SK-N-SH treated with all-trans-retinoic acid at 6 μM for 48 hours (cell line): Measurements from ENCODE around the gene PPFIA1.

Experiments used
- ATAC-seq: fragments of 200-7000 bp; cut with Tn5 transposase; 3 replicates; pipeline ENCODE4 v1.9.1; 2020; ENCODE audit warnings: mild to moderate bottlenecking, moderate library complexity
- ARNTL ChIP-seq: fragments of 450-650 bp; formaldehyde crosslinking; IDR thresholded peaks from 2 replicates; pipeline ENCODE4 v1.5.0; 2020; ENCODE audit warnings: low read depth, mild to moderate bottlenecking, moderate library complexity, borderline replicate concordance
- BACH2 ChIP-seq: fragments of 250-450 bp; sonication (Bioruptor Pico); IDR thresholded peaks from 2 replicates; pipeline ENCODE4 v1.9.0; 2021; ENCODE audit warnings: mild to moderate bottlenecking, borderline replicate concordance
- CREB5 ChIP-seq: fragments of 250-450 bp; sonication (Bioruptor Pico); IDR thresholded peaks from 2 replicates; pipeline ENCODE4 v1.5.1; 2020; ENCODE audit warnings: low read depth, mild to moderate bottlenecking, moderate library complexity
- CSDC2 ChIP-seq: fragments of 250-450 bp; sonication (Bioruptor Pico); IDR thresholded peaks from 2 replicates; pipeline ENCODE4 v1.5.0; 2020; ENCODE audit warnings: mild to moderate bottlenecking, moderate library complexity
- CSRNP3 ChIP-seq: fragments of 250-450 bp; sonication (Bioruptor Pico); IDR thresholded peaks from 2 replicates; pipeline ENCODE4 v1.5.1; 2021; ENCODE audit warnings: mild to moderate bottlenecking, moderate library complexity
- ESRRG ChIP-seq: fragments of 250-450 bp; sonication (Bioruptor Pico); IDR thresholded peaks from 2 replicates; pipeline ENCODE4 v1.6.1; 2021; ENCODE audit warnings: mild to moderate bottlenecking
- GLIS3 ChIP-seq: fragments of 250-450 bp; sonication (Bioruptor Pico); IDR thresholded peaks from 2 replicates; pipeline ENCODE4 v1.5.0; 2020; ENCODE audit warnings: mild to moderate bottlenecking, moderate library complexity
- ISL1 ChIP-seq: fragments of 250-450 bp; sonication (Bioruptor Pico); IDR thresholded peaks from 2 replicates; pipeline ENCODE4 v2.1.2; 2022; ENCODE audit warnings: mild to moderate bottlenecking, moderate library complexity
- PATZ1 ChIP-seq: fragments of 250-450 bp; sonication (Bioruptor Pico); IDR thresholded peaks from 2 replicates; pipeline ENCODE4 v1.8.0; 2020; ENCODE audit warnings: mild to moderate bottlenecking, moderate library complexity, borderline replicate concordance
- RARB ChIP-seq: fragments of 250-450 bp; sonication (Bioruptor Pico); IDR thresholded peaks from 2 replicates; pipeline ENCODE4 v1.8.0; 2021; ENCODE audit warnings: mild to moderate bottlenecking, moderate library complexity
- TCF4 ChIP-seq: fragments of 250-450 bp; sonication (Bioruptor Pico); IDR thresholded peaks from 2 replicates; pipeline ENCODE4 v1.8.0; 2021; ENCODE audit warnings: mild to moderate bottlenecking, moderate library complexity, borderline replicate concordance
- TOX ChIP-seq: fragments of 250-450 bp; sonication (Bioruptor Pico); IDR thresholded peaks from 2 replicates; pipeline ENCODE4 v1.8.0; 2021; ENCODE audit warnings: mild to moderate bottlenecking, moderate library complexity, borderline replicate concordance
- ZC3H10 ChIP-seq: fragments of 250-450 bp; sonication (Bioruptor Pico); IDR thresholded peaks from 2 replicates; pipeline ENCODE4 v1.5.1; 2021; ENCODE audit warnings: mild to moderate bottlenecking, moderate library complexity
- ZFP3 ChIP-seq: fragments of 250-450 bp; sonication (Bioruptor Pico); IDR thresholded peaks from 2 replicates; pipeline ENCODE4 v1.5.0; 2020; ENCODE audit warnings: mild to moderate bottlenecking, moderate library complexity
- ZFP30 ChIP-seq: fragments of 450-650 bp; formaldehyde crosslinking; IDR thresholded peaks from 2 replicates; pipeline ENCODE4 v1.5.0; 2022; ENCODE audit warnings: mild to moderate bottlenecking, moderate library complexity
- ZNF565 ChIP-seq: fragments of 450-650 bp; formaldehyde crosslinking; conservative IDR thresholded peaks from 2 replicates; pipeline ENCODE4 v1.5.0; 2020; ENCODE audit warnings: low read depth, mild to moderate bottlenecking, moderate library complexity
- ZNF70 ChIP-seq: fragments of 450-650 bp; formaldehyde crosslinking; IDR thresholded peaks from 2 replicates; pipeline ENCODE4 v1.5.0; 2020; ENCODE audit warnings: mild to moderate bottlenecking, moderate library complexity
- TF ChIP-seq, protein P1 (sequence below): fragments of 250-450 bp; sonication (Bioruptor Pico); IDR thresholded peaks from 2 replicates; pipeline ENCODE4 v1.8.0; 2021; ENCODE audit warnings: low read depth, mild to moderate bottlenecking, moderate library complexity, borderline replicate concordance
- TF ChIP-seq, protein P2 (sequence below): fragments of 250-450 bp; sonication (Bioruptor Pico); IDR thresholded peaks from 2 replicates; pipeline ENCODE4 v1.5.0; 2020; ENCODE audit warnings: mild to moderate bottlenecking, moderate library complexity

Gene PPFIA1

GRCh38 chr11:70312401-70313357, 42.2 kb downstream of the PPFIA1 start (continued):
- no peak for TF ChIP-seq CSDC2 (CRISPR knock-in tag)
- TF ChIP-seq, all 23 proteins: peak for 0

DNA sequence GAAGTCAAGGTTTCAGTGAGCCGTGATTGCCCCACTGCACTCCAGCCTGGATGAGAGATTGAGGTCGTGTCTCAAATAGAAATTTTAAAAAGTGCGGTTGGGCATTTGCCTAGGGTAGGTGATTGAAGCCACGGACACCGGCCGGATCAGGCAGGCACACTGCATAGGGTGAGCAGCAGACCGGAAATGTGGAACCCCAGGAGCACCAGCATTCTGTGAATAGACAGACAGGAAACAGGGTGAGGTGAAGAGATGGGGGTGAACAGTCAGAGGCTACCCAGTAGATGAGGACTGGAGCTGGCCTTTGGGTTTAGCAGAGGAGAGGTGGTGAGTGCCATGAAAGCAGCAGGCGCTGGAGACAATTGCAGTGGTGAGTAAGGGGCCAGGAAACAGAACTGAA, 43.5 kb downstream of the PPFIA1 start:
- TF ChIP-seq ZNF70 (CRISPR knock-in tag), result no peak
- TF ChIP-seq PATZ1 (CRISPR knock-in tag), result no peak
- TF ChIP-seq, protein P1, sequence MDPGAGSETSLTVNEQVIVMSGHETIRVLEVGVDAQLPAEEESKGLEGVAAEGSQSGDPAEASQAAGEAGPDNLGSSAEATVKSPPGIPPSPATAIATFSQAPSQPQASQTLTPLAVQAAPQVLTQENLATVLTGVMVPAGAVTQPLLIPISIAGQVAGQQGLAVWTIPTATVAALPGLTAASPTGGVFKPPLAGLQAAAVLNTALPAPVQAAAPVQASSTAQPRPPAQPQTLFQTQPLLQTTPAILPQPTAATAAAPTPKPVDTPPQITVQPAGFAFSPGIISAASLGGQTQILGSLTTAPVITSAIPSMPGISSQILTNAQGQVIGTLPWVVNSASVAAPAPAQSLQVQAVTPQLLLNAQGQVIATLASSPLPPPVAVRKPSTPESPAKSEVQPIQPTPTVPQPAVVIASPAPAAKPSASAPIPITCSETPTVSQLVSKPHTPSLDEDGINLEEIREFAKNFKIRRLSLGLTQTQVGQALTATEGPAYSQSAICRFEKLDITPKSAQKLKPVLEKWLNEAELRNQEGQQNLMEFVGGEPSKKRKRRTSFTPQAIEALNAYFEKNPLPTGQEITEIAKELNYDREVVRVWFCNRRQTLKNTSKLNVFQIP (CRISPR knock-in tag), result no peak
- no peak for TF ChIP-seq ZFP3 (CRISPR knock-in tag)
- TF ChIP-seq TOX (CRISPR knock-in tag), result no peak
- TF ChIP-seq BACH2 (CRISPR knock-in tag), result no peak
- no peak for TF ChIP-seq RARB (CRISPR knock-in tag)
- TF ChIP-seq ESRRG, result no peak
- TF ChIP-seq ZNF565 (CRISPR knock-in tag), result no peak
- TF ChIP-seq ARNTL (CRISPR knock-in tag), result no peak
- TF ChIP-seq ZFP30, result no peak
- TF ChIP-seq GLIS3 (CRISPR knock-in tag), result no peak
- TF ChIP-seq TCF4 (CRISPR knock-in tag), result no peak
- no peak for ATAC-seq

GRCh38 chr11:70314730-70315129, 44.2 kb downstream of the PPFIA1 start:
- no peak for ATAC-seq
- no peak for TF ChIP-seq ISL1 (CRISPR knock-in tag)
- TF ChIP-seq CSRNP3 (CRISPR knock-in tag), result no peak
- no peak for TF ChIP-seq ZNF565 (CRISPR knock-in tag)
- TF ChIP-seq, all 23 proteins: peak for 0

- ATAC-seq, result no peak
- no peak for TF ChIP-seq RARB (CRISPR knock-in tag)
- TF ChIP-seq, protein P1 (CRISPR knock-in tag), result no peak
Measured at GRCh38 chr11:70315716-70316115, 45.2 kb downstream of the PPFIA1 start.

DNA sequence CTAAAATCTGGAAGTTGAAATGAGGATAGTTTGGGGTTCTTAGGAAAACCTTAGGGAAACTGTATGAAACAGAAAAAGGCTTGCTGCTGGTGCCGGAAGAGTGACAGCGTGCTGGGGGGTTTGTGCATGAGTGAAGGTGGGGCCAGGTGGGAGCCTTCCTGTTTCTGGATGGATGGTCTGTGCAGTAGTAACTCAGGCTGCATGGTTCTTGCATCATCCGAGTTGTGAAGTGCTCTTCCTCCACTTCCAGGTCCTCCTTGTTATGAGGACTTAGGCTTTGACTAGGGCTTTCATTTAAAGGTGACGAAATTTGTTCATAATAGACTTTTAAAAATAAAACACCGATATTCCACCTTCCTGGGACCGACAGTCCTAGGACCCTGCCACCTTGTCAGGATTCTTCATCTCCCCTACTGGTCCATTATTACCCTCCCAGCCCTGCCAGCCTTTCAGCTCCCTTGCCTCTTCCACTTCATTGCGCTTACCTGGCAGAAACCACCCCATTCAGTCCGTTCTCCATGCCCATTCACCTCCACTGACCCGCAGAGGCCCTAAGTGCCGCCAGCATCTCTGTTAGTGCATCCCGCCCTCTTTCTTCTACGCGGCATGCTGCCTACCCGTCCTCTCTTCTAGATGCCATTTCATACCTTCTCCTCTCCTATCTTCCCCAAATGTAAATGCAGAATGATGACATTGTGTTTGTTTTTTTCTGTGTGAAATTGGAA, 47.3 kb downstream of the PPFIA1 start:
- ATAC-seq, result no peak
- TF ChIP-seq, protein P1 (CRISPR knock-in tag), result no peak
- TF ChIP-seq, protein P2, sequence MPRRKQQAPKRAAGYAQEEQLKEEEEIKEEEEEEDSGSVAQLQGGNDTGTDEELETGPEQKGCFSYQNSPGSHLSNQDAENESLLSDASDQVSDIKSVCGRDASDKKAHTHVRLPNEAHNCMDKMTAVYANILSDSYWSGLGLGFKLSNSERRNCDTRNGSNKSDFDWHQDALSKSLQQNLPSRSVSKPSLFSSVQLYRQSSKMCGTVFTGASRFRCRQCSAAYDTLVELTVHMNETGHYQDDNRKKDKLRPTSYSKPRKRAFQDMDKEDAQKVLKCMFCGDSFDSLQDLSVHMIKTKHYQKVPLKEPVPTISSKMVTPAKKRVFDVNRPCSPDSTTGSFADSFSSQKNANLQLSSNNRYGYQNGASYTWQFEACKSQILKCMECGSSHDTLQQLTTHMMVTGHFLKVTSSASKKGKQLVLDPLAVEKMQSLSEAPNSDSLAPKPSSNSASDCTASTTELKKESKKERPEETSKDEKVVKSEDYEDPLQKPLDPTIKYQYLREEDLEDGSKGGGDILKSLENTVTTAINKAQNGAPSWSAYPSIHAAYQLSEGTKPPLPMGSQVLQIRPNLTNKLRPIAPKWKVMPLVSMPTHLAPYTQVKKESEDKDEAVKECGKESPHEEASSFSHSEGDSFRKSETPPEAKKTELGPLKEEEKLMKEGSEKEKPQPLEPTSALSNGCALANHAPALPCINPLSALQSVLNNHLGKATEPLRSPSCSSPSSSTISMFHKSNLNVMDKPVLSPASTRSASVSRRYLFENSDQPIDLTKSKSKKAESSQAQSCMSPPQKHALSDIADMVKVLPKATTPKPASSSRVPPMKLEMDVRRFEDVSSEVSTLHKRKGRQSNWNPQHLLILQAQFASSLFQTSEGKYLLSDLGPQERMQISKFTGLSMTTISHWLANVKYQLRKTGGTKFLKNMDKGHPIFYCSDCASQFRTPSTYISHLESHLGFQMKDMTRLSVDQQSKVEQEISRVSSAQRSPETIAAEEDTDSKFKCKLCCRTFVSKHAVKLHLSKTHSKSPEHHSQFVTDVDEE, result no peak
- no peak for TF ChIP-seq ZNF565 (CRISPR knock-in tag)
- no peak for TF ChIP-seq ZC3H10 (CRISPR knock-in tag)
- no peak for TF ChIP-seq ZFP30
- no peak for TF ChIP-seq GLIS3 (CRISPR knock-in tag)
- no peak for TF ChIP-seq CREB5 (CRISPR knock-in tag)
- no peak for TF ChIP-seq BACH2 (CRISPR knock-in tag)
